ENCODE results near the gene ANO9. TPM values are rescaled to one million over a fixed set of nuclear protein-coding genes. Genes with fewer than 3 reads are reported as not detected.

The ANO9 gene
- total and polyA plus RNA-seq, 2 experiments from 2014 or later = 9.0 to 10.2 TPM

DNA sequence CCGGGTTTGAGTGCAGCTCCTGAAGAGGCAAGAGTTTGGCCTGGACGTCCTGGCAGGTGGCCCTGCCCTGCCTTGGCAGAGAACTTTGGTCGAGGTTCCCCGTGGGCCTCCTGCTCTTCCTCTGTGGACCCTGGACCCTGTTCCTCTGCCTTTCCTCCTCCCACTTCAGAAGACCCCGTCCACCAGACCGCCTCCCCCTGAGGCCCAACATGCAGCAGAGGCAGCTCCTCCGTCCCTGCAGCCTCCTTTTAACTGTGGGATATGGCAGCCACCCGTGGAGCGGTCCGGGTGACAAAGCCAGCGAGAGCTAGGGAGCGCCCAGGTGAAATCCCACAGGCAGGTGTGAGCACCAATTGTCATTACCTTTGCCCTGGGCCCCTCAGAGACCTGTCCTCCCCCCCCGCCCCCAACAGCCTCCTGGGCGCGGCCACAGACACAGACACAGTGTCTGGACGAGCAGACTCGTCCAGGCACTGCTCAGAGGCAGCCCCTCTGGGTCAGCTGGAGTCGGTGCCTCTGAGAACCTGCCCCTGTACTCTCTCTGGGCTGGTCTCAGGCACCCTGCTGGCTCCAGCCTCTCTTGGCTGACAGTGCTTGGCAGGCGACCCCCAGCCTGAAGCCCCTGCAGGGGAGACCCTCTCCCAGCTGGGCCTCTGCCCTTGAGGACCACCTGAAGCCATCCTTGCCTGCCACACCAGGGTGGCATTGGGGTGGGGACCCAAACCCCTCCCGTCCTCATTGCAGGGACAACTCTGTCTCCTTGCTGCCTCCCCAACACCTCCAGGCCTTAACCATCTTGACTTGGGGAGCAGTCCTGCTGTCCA, 4.2 kb upstream of the ANO9 start:
- no peak overlapping the region for H3K4me3 ChIP-seq
- ATAC-seq (no peak), DNase-seq (ENCODE audit: low spot score) (no peak)
- H3K36me3 Mint-ChIP-seq (ENCODE audit: low read depth) = peaks cover 2% of the 10 kb centered on the region; the same call in 2 of the 3 replicates
- H3K4me2 ChIP-seq = no peak overlapping the region
- no peak overlapping the region for H3K27ac ChIP-seq (ENCODE audit: low read depth)
- H3K36me3 ChIP-seq (ENCODE audit: insufficient read depth) = no peaks in the 10 kb centered on the region
- peaks cover 25% of the 10 kb centered on the region for H3F3A ChIP-seq (replicated peaks; ENCODE audit: low read depth)
- peaks cover 14% of the 10 kb centered on the region for H3K4me1 ChIP-seq (ENCODE audit: insufficient read depth)
- H3K27ac Mint-ChIP-seq = no peak overlapping the region
- no peak for TF ChIP-seq ZNF114 (CRISPR knock-in tag; IDR thresholded peaks at IDR 0.05)
- no peak for TF ChIP-seq STAT1 (IDR thresholded peaks at IDR 0.05; ENCODE audit: unreplicated experiment)
- no peak for TF ChIP-seq POLR2AphosphoS5 (IDR thresholded peaks at IDR 0.05; ENCODE audit: low read depth)
- TF ChIP-seq, protein P1, sequence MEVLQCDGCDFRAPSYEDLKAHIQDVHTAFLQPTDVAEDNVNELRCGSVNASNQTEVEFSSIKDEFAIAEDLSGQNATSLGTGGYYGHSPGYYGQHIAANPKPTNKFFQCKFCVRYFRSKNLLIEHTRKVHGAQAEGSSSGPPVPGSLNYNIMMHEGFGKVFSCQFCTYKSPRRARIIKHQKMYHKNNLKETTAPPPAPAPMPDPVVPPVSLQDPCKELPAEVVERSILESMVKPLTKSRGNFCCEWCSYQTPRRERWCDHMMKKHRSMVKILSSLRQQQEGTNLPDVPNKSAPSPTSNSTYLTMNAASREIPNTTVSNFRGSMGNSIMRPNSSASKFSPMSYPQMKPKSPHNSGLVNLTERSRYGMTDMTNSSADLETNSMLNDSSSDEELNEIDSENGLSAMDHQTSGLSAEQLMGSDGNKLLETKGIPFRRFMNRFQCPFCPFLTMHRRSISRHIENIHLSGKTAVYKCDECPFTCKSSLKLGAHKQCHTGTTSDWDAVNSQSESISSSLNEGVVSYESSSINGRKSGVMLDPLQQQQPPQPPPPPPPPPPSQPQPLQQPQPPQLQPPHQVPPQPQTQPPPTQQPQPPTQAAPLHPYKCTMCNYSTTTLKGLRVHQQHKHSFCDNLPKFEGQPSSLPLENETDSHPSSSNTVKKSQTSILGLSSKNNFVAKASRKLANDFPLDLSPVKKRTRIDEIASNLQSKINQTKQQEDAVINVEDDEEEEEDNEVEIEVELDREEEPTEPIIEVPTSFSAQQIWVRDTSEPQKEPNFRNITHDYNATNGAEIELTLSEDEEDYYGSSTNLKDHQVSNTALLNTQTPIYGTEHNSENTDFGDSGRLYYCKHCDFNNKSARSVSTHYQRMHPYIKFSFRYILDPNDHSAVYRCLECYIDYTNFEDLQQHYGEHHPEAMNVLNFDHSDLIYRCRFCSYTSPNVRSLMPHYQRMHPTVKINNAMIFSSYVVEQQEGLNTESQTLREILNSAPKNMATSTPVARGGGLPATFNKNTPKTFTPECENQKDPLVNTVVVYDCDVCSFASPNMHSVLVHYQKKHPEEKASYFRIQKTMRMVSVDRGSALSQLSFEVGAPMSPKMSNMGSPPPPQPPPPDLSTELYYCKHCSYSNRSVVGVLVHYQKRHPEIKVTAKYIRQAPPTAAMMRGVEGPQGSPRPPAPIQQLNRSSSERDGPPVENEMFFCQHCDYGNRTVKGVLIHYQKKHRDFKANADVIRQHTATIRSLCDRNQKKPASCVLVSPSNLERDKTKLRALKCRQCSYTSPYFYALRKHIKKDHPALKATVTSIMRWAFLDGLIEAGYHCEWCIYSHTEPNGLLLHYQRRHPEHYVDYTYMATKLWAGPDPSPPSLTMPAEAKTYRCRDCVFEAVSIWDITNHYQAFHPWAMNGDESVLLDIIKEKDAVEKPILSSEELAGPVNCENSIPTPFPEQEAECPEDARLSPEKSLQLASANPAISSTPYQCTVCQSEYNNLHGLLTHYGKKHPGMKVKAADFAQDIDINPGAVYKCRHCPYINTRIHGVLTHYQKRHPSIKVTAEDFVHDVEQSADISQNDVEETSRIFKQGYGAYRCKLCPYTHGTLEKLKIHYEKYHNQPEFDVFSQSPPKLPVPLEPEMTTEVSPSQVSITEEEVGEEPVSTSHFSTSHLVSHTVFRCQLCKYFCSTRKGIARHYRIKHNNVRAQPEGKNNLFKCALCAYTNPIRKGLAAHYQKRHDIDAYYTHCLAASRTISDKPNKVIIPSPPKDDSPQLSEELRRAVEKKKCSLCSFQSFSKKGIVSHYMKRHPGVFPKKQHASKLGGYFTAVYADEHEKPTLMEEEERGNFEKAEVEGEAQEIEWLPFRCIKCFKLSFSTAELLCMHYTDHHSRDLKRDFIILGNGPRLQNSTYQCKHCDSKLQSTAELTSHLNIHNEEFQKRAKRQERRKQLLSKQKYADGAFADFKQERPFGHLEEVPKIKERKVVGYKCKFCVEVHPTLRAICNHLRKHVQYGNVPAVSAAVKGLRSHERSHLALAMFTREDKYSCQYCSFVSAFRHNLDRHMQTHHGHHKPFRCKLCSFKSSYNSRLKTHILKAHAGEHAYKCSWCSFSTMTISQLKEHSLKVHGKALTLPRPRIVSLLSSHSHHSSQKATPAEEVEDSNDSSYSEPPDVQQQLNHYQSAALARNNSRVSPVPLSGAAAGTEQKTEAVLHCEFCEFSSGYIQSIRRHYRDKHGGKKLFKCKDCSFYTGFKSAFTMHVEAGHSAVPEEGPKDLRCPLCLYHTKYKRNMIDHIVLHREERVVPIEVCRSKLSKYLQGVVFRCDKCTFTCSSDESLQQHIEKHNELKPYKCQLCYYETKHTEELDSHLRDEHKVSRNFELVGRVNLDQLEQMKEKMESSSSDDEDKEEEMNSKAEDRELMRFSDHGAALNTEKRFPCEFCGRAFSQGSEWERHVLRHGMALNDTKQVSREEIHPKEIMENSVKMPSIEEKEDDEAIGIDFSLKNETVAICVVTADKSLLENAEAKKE (CRISPR knock-in tag; IDR thresholded peaks at IDR 0.05) = no peak
- TF ChIP-seq, protein P2, sequence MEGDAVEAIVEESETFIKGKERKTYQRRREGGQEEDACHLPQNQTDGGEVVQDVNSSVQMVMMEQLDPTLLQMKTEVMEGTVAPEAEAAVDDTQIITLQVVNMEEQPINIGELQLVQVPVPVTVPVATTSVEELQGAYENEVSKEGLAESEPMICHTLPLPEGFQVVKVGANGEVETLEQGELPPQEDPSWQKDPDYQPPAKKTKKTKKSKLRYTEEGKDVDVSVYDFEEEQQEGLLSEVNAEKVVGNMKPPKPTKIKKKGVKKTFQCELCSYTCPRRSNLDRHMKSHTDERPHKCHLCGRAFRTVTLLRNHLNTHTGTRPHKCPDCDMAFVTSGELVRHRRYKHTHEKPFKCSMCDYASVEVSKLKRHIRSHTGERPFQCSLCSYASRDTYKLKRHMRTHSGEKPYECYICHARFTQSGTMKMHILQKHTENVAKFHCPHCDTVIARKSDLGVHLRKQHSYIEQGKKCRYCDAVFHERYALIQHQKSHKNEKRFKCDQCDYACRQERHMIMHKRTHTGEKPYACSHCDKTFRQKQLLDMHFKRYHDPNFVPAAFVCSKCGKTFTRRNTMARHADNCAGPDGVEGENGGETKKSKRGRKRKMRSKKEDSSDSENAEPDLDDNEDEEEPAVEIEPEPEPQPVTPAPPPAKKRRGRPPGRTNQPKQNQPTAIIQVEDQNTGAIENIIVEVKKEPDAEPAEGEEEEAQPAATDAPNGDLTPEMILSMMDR (conservative IDR thresholded peaks at IDR 0.05; ENCODE audit: low read depth in 2 of 2) = no peak
- no peak for TF ChIP-seq EZH2phosphoT487 (IDR thresholded peaks at IDR 0.05; ENCODE audit: unreplicated experiment)
- TF ChIP-seq EZH2 (IDR thresholded peaks at IDR 0.05; ENCODE audit: low read depth, unreplicated experiment) = no peak
- no peak for TF ChIP-seq CREB1 (CRISPR knock-in tag; IDR thresholded peaks at IDR 0.05; ENCODE audit: low read depth)
- no peak for TF ChIP-seq JUNB (IDR thresholded peaks at IDR 0.05; ENCODE audit: unreplicated experiment)
- TF ChIP-seq NANOG (IDR thresholded peaks at IDR 0.05; ENCODE audit: borderline replicate concordance) = no peak
- TF ChIP-seq ZNF331 (CRISPR knock-in tag; IDR thresholded peaks at IDR 0.05; ENCODE audit: low read depth) = no peak
- TF ChIP-seq, protein P3, sequence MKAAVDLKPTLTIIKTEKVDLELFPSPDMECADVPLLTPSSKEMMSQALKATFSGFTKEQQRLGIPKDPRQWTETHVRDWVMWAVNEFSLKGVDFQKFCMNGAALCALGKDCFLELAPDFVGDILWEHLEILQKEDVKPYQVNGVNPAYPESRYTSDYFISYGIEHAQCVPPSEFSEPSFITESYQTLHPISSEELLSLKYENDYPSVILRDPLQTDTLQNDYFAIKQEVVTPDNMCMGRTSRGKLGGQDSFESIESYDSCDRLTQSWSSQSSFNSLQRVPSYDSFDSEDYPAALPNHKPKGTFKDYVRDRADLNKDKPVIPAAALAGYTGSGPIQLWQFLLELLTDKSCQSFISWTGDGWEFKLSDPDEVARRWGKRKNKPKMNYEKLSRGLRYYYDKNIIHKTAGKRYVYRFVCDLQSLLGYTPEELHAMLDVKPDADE (IDR thresholded peaks at IDR 0.05) = no peak
- TF ChIP-seq, protein P4, sequence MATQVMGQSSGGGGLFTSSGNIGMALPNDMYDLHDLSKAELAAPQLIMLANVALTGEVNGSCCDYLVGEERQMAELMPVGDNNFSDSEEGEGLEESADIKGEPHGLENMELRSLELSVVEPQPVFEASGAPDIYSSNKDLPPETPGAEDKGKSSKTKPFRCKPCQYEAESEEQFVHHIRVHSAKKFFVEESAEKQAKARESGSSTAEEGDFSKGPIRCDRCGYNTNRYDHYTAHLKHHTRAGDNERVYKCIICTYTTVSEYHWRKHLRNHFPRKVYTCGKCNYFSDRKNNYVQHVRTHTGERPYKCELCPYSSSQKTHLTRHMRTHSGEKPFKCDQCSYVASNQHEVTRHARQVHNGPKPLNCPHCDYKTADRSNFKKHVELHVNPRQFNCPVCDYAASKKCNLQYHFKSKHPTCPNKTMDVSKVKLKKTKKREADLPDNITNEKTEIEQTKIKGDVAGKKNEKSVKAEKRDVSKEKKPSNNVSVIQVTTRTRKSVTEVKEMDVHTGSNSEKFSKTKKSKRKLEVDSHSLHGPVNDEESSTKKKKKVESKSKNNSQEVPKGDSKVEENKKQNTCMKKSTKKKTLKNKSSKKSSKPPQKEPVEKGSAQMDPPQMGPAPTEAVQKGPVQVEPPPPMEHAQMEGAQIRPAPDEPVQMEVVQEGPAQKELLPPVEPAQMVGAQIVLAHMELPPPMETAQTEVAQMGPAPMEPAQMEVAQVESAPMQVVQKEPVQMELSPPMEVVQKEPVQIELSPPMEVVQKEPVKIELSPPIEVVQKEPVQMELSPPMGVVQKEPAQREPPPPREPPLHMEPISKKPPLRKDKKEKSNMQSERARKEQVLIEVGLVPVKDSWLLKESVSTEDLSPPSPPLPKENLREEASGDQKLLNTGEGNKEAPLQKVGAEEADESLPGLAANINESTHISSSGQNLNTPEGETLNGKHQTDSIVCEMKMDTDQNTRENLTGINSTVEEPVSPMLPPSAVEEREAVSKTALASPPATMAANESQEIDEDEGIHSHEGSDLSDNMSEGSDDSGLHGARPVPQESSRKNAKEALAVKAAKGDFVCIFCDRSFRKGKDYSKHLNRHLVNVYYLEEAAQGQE (IDR thresholded peaks at IDR 0.05; ENCODE audit: unreplicated experiment) = no peak
- no peaks in the 10 kb centered on the region for H3K27me3 ChIP-seq (ENCODE audit: insufficient read depth)
- H2AFZ ChIP-seq = no peak overlapping the region
- peaks cover 32% of the 10 kb centered on the region for H3K27me3 Mint-ChIP-seq (ENCODE audit: insufficient read depth, low read depth, poor library complexity)
- peaks cover 6% of the 10 kb centered on the region for H3K79me2 ChIP-seq (replicated peaks; ENCODE audit: insufficient read depth)
- H3K4me3 Mint-ChIP-seq = no peak overlapping the region
- H4K20me1 ChIP-seq (replicated peaks; ENCODE audit: insufficient read depth) = no peaks in the 10 kb centered on the region
- H3K9me3 Mint-ChIP-seq = no peaks in the 10 kb centered on the region
- H3K4me1 Mint-ChIP-seq = peaks cover 13% of the 10 kb centered on the region
- no peaks in the 10 kb centered on the region for H3K9me2 ChIP-seq (ENCODE audit: insufficient read depth)
